ENCODE data around the gene PAM.

GRCh38 chr5:102999191-102999590, 244.1 kb downstream of the PAM start:
- no peak for TF ChIP-seq POLR2A (IDR thresholded peaks at IDR 0.05)
- TF ChIP-seq CTCF (IDR thresholded peaks at IDR 0.05), result no peak
